Parathyroid adenoma (tissue), 2 donors: Measurements from ENCODE around the gene EIPR1.

Experiments
- H2AFZ ChIP-seq: fragments of 300-600 bp; sonication (generic); one replicate; pipeline ENCODE4 v1.7.0; 2017; ENCODE audit warnings: antibody characterized with exemption, mild to moderate bottlenecking
- H3K27ac ChIP-seq: fragments of 300-600 bp; sonication (generic); one replicate; pipeline ENCODE4 v1.7.0; 2017
- H3K27me3 ChIP-seq: fragments of 300-600 bp; sonication (generic); one replicate; pipeline ENCODE4 v1.7.0; 2017; ENCODE audit warnings: low read length; ENCODE audit not compliant: control insufficient read depth, insufficient read depth
- H3K36me3 ChIP-seq: fragments of 300-600 bp; sonication (generic); one replicate; pipeline ENCODE4 v1.7.0; 2017; ENCODE audit warnings: low read length; ENCODE audit not compliant: control insufficient read depth, insufficient read depth
- H3K4me1 ChIP-seq: fragments of 300-600 bp; sonication (generic); one replicate; pipeline ENCODE4 v1.7.0; 2017; ENCODE audit warnings: control low read depth
- H3K4me2 ChIP-seq: fragments of 300-600 bp; sonication (generic); one replicate; pipeline ENCODE4 v1.7.0; 2017; ENCODE audit warnings: low read length
- H3K4me3 ChIP-seq: fragments of 300-600 bp; sonication (generic); one replicate; pipeline ENCODE4 v1.7.0; 2017; ENCODE audit warnings: low read depth, low read length
- H3K79me2 ChIP-seq: fragments of 300-600 bp; sonication (generic); one replicate; pipeline ENCODE4 v1.7.0; 2017; ENCODE audit warnings: control low read depth
- H3K9ac ChIP-seq: fragments of 300-600 bp; sonication (generic); one replicate; pipeline ENCODE4 v1.7.0; 2017; ENCODE audit warnings: mild to moderate bottlenecking
- H3K9me3 ChIP-seq: fragments of 300-600 bp; sonication (generic); one replicate; pipeline ENCODE4 v1.7.0; 2017; ENCODE audit warnings: low read length; ENCODE audit not compliant: control insufficient read depth
- TF ChIP-seq, protein P1 (sequence below): fragments of 300-600 bp; sonication (generic); IDR thresholded peaks from one replicate; pipeline ENCODE4 v1.7.0; 2017; ENCODE audit warnings: antibody characterized with exemption, mild to moderate bottlenecking
- donor health status: primary hyperparathyroidism.

The EIPR1 gene

GRCh38 chr2:3279236-3279960 is 98.2 kb downstream of the EIPR1 start:
- Histone ChIP-seq H3K4me3 (no peak overlapping the region), H3K27ac (no peak overlapping the region), H3K9ac (no peak overlapping the region), H3K9me3 (no peaks in the 10 kb centered on the region), H3K79me2 (peaks cover 8% of the 10 kb centered on the region), H3K36me3 (no peaks in the 10 kb centered on the region), H2AFZ (no peak overlapping the region), H3K4me1 (peaks cover 28% of the 10 kb centered on the region), H3K4me2 (no peak overlapping the region), H3K27me3 (no peaks in the 10 kb centered on the region)
- TF ChIP-seq, protein P1, sequence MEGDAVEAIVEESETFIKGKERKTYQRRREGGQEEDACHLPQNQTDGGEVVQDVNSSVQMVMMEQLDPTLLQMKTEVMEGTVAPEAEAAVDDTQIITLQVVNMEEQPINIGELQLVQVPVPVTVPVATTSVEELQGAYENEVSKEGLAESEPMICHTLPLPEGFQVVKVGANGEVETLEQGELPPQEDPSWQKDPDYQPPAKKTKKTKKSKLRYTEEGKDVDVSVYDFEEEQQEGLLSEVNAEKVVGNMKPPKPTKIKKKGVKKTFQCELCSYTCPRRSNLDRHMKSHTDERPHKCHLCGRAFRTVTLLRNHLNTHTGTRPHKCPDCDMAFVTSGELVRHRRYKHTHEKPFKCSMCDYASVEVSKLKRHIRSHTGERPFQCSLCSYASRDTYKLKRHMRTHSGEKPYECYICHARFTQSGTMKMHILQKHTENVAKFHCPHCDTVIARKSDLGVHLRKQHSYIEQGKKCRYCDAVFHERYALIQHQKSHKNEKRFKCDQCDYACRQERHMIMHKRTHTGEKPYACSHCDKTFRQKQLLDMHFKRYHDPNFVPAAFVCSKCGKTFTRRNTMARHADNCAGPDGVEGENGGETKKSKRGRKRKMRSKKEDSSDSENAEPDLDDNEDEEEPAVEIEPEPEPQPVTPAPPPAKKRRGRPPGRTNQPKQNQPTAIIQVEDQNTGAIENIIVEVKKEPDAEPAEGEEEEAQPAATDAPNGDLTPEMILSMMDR = no peak

DNA sequence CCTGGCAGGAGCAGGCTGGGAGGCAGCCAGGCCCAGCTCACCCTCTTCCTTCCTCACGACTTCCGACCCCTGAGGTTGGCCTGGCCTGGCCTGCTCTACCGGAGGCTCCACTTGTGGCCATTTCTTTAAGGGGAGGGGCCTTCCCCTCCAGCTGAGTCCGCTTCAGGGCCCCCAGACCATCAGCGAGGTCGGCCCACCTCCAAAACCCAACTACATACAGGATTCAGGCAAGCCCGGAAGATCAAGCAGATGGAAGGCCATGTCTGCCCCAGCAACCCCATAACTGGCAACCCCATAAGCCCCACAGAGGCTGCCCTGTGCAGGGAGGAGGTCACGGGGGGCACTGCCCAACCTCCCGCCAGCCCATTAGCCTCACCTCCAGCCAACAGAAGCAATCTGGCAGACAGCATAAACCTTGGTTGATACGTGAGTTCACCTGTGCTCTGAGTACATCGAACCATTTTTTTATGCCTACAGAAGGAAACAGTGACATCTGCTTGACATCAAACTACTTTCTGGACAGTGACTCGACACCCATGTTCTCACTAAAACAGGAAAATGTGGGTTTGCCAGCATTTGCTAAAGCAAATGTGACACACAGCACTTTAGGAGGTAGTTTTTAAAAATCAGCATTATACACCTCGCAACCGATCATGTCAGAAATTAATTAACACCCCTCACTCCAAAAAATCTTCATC is 98.9 kb downstream of the EIPR1 start:
- Histone ChIP-seq H3K9me3 (no peaks in the 10 kb centered on the region), H3K27ac (no peak overlapping the region), H3K4me1 (peaks cover 28% of the 10 kb centered on the region), H3K27me3 (no peaks in the 10 kb centered on the region), H3K9ac (no peak overlapping the region), H3K4me2 (no peak overlapping the region), H3K4me3 (no peak overlapping the region), H3K36me3 (no peaks in the 10 kb centered on the region), H2AFZ (no peak overlapping the region), H3K79me2 (peaks cover 10% of the 10 kb centered on the region)
- TF ChIP-seq, protein P1 = no peak

- Histone ChIP-seq H3K4me2 (no peak overlapping the region), H3K9ac (no peak overlapping the region), H3K4me3 (no peak overlapping the region), H3K4me1 (peaks cover 23% of the 10 kb centered on the region), H3K9me3 (no peaks in the 10 kb centered on the region), H3K79me2 (peaks cover 11% of the 10 kb centered on the region), H2AFZ (no peak overlapping the region), H3K36me3 (no peaks in the 10 kb centered on the region), H3K27ac (no peak overlapping the region), H3K27me3 (no peaks in the 10 kb centered on the region)
- TF ChIP-seq, protein P1 = no peak
Observed at GRCh38 chr2:3277748-3278520, 99.7 kb downstream of the EIPR1 start.

DNA sequence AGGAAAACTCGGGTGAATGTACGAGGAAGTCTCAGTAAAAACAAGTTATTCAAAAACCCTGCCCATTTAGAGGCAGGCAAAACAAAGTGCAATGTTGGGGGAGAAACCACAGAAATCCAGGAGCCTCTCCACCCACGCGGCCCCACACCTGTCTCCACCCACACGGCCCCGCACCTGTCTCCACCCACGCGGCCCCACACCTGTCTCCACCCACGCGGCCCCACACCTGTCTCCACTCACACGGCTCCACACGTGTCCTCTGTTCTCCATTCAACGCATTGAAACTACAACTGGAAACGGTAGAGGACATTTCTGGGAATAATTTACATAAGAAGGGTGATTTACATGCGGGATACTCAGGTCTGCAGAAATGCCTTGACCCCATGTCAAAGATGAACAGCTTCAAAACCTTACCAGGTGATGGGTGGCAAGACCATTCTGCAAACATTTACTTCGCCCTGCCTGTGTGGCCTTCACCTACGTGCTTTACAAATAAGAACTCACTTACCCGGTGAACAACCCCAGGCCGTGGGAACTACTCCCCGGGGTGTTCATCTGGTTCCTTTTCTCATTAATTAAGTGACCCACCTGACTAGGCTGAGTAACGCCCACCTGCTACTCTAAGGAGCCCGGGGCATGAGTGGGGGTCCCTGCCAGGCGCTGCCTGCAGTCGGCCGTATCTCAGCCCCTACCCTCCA is 100.4 kb downstream of the EIPR1 start:
- no peaks in the 10 kb centered on the region for H3K36me3 ChIP-seq
- peaks cover 18% of the 10 kb centered on the region for H3K4me1 ChIP-seq
- H2AFZ ChIP-seq = no peak overlapping the region
- TF ChIP-seq, protein P1 = no peak
- H3K27me3 ChIP-seq = no peaks in the 10 kb centered on the region
- H3K79me2 ChIP-seq = peaks cover 17% of the 10 kb centered on the region
- no peak overlapping the region for H3K4me2 ChIP-seq
- H3K4me3 ChIP-seq = no peak overlapping the region
- H3K27ac ChIP-seq = no peak overlapping the region
- no peak overlapping the region for H3K9ac ChIP-seq
- H3K9me3 ChIP-seq = no peaks in the 10 kb centered on the region
